ENCODE data around the gene PPP2R3A. TPM values are rescaled to one million over a fixed set of nuclear protein-coding genes. Genes with fewer than 3 reads are reported as not detected.

Gene PPP2R3A
- total and polyA plus RNA-seq, 2 donors (not counting 3 experiments of a cell fraction or from before 2014, with no cell fraction given): 3.3 to 14.6 TPM

DNA sequence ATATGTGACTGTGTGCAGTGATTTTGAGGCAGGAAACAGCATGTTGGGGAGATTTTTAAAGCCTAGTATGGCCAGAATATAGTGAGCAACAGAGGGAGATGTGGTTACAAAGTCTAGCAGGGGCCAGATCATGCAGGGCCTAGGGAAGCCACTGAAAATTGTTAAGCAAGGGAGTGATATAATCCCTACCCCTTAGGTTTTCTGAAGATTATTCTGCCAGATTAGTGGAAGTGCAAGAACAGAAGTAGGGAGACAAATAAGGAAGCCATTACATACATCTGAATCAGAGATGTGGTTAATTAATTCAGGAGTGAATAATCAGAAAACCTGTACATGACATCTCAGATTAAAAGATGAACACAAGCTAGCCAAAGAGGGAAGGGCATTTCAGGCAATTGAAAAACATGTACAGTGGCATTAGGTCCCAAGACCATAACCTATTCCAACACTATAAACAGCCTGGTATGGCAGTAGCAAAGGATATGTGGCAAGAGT is 175.8 kb downstream of the PPP2R3A start:
- H3K4me2 ChIP-seq (ENCODE audit: insufficient read depth, low read length): no peak overlapping the region
- H4K20me1 ChIP-seq (replicated peaks; ENCODE audit: control insufficient read depth, extremely low read depth, insufficient read depth, low read length): no peaks in the 10 kb centered on the region
- no peaks in the 10 kb centered on the region for H3K9me3 ChIP-seq (replicated peaks; ENCODE audit: control insufficient read depth, insufficient read depth, low read length)
- H3K4me1 ChIP-seq (ENCODE audit: control insufficient read depth, extremely low read depth, insufficient read depth, low read length): peaks cover 18% of the 10 kb centered on the region
- TF ChIP-seq GATA2 (IDR thresholded peaks at IDR 0.05; ENCODE audit: insufficient read depth, insufficient read length, low read depth, low read length) (no peak), FOS (IDR thresholded peaks at IDR 0.05; ENCODE audit: borderline replicate concordance, insufficient read depth, low read length) (no peak), MYC (IDR thresholded peaks at IDR 0.05; ENCODE audit: low read depth, low read length) (no peak), JUN (IDR thresholded peaks at IDR 0.05; ENCODE audit: borderline replicate concordance, insufficient read depth, insufficient read length, low read depth) (no peak), POLR2AphosphoS5 (IDR thresholded peaks at IDR 0.05; ENCODE audit: insufficient read depth, low read depth, low read length) (no peak)
- TF ChIP-seq, protein P1, sequence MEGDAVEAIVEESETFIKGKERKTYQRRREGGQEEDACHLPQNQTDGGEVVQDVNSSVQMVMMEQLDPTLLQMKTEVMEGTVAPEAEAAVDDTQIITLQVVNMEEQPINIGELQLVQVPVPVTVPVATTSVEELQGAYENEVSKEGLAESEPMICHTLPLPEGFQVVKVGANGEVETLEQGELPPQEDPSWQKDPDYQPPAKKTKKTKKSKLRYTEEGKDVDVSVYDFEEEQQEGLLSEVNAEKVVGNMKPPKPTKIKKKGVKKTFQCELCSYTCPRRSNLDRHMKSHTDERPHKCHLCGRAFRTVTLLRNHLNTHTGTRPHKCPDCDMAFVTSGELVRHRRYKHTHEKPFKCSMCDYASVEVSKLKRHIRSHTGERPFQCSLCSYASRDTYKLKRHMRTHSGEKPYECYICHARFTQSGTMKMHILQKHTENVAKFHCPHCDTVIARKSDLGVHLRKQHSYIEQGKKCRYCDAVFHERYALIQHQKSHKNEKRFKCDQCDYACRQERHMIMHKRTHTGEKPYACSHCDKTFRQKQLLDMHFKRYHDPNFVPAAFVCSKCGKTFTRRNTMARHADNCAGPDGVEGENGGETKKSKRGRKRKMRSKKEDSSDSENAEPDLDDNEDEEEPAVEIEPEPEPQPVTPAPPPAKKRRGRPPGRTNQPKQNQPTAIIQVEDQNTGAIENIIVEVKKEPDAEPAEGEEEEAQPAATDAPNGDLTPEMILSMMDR (IDR thresholded peaks at IDR 0.05; ENCODE audit: extremely low read depth in 1 of 2, insufficient read depth in 1 of 2, low read depth in 1 of 2, low read length in 2 of 2): no peak
- H3K27ac ChIP-seq (ENCODE audit: insufficient read depth, low read depth, low read length): peak overlapping the region; percentile 81
- no peaks in the 10 kb centered on the region for H3K9me1 ChIP-seq (replicated peaks; ENCODE audit: control insufficient read depth, extremely low read depth, insufficient read depth, low read length)
- DNase-seq (ENCODE audit: low read depth, low spot score) (no peak), FAIRE-seq (no peak)
- ChIA-PET CTCF (interaction anchor here (1.2 kb wide), 1 partner anchor 9 kb away, joined by 3 read pairs; no protein-coding TSS in a partner anchor), POLR2A (no interaction called here)
- no peak overlapping the region for H2AFZ ChIP-seq (ENCODE audit: low read depth, low read length)
- intact Hi-C loops (cut with micrococcal nuclease) (loop anchor here (5.0 kb wide), 1 partner anchor 611 kb away; the partner anchor contains the start of gene STAG1), dilution Hi-C loops (cut with MboI; ENCODE audit: extremely low pct_ligation_motif_present, low sequenced_read_pairs) (no loop called here)
- H3K4me3 ChIP-seq (replicated peaks in 1 of 3; ENCODE audit: insufficient read depth in 1 of 3, low read depth in 1 of 3, low read length in 3 of 3): no peak overlapping the region
- peaks cover 0 to 2% of the 10 kb centered on the region in 2 experiments for H3K36me3 ChIP-seq (ENCODE audit: control insufficient read depth in 2 of 2, extremely low read depth in 1 of 2, insufficient read depth in 2 of 2, low read length in 2 of 2)
- BruUV-seq (replicated peaks): no TSS peak
- H3K27me3 ChIP-seq (ENCODE audit: control insufficient read depth in 2 of 2, insufficient read depth in 2 of 2, low read length in 2 of 2): no peaks in the 10 kb centered on the region
- H3K79me2 ChIP-seq (ENCODE audit: control insufficient read depth, insufficient read depth, low read length): peaks cover 2% of the 10 kb centered on the region
- H3K9ac ChIP-seq (replicated peaks; ENCODE audit: extremely low read depth, insufficient read depth, low read length): no peak overlapping the region

All from endothelial cell of umbilical vein (primary cell).